ENCODE measurements around the gene BRCA2. TPM values are rescaled to one million over a fixed set of nuclear protein-coding genes. Genes with fewer than 3 reads are reported as not detected.

The BRCA2 gene
- total RNA-seq, 4 donors from 2014 or later, result 0.56 to 6.3 (median 0.82) TPM

GRCh38 chr13:32445461-32445860 is 130.2 kb downstream of the BRCA2 start:
- H3K27ac ChIP-seq, result no peak overlapping the region
- no peaks in the 10 kb centered on the region for H3K9me3 ChIP-seq
- TF ChIP-seq, protein P1, sequence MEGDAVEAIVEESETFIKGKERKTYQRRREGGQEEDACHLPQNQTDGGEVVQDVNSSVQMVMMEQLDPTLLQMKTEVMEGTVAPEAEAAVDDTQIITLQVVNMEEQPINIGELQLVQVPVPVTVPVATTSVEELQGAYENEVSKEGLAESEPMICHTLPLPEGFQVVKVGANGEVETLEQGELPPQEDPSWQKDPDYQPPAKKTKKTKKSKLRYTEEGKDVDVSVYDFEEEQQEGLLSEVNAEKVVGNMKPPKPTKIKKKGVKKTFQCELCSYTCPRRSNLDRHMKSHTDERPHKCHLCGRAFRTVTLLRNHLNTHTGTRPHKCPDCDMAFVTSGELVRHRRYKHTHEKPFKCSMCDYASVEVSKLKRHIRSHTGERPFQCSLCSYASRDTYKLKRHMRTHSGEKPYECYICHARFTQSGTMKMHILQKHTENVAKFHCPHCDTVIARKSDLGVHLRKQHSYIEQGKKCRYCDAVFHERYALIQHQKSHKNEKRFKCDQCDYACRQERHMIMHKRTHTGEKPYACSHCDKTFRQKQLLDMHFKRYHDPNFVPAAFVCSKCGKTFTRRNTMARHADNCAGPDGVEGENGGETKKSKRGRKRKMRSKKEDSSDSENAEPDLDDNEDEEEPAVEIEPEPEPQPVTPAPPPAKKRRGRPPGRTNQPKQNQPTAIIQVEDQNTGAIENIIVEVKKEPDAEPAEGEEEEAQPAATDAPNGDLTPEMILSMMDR (IDR thresholded peaks at IDR 0.05), result no peak
- TF ChIP-seq POLR2A (IDR thresholded peaks at IDR 0.05), result no peak
- H3K36me3 ChIP-seq, result no peaks in the 10 kb centered on the region
- H3K27me3 ChIP-seq, result no peaks in the 10 kb centered on the region
- intact Hi-C loops (cut with DNase I), result no loop called here
- H3K4me1 ChIP-seq, result peaks cover 0 to 14% of the 10 kb centered on the region in 2 donors
- no peak overlapping the region for H3K4me3 ChIP-seq (replicated peaks in 1 of 3)
- DNase-seq, result no peak
- 95 to 100% methylated on average over 2 of the region's 2 CpGs for WGBS, 2 donors

DNA sequence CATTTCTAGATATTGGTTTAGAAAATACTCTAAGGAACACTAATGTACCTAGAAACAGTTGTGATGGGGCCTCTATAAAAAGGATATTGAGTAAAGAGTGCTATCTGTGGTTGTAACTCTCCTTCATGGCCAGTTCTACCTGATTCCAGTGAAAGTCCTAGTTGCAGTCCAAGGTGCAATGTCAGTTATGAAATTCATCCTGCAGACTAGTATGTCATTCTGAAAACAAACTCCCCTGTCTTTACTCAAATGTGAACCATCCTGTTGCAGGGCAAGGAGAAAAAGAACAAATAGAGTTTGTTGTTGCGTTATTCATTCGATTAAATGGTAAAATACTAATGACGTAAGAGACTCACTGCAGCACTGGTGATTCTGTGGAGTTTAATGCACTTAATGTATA is 130.9 kb downstream of the BRCA2 start:
- no peak overlapping the region for H3K27ac ChIP-seq
- intact Hi-C loops (cut with DNase I), result no loop called here
- no peak overlapping the region for H3K4me3 ChIP-seq (replicated peaks in 1 of 3)
- H3K4me1 ChIP-seq, result peaks cover 0 to 14% of the 10 kb centered on the region in 2 donors
- H3K27me3 ChIP-seq, result no peaks in the 10 kb centered on the region
- no peak for DNase-seq
- H3K9me3 ChIP-seq, result no peaks in the 10 kb centered on the region
- TF ChIP-seq, protein P1 (IDR thresholded peaks at IDR 0.05), result no peak
- TF ChIP-seq POLR2A (IDR thresholded peaks at IDR 0.05), result no peak
- no peaks in the 10 kb centered on the region for H3K36me3 ChIP-seq
- 95 to 98% methylated on average over 3 of the region's 3 CpGs for WGBS, 2 donors

DNA sequence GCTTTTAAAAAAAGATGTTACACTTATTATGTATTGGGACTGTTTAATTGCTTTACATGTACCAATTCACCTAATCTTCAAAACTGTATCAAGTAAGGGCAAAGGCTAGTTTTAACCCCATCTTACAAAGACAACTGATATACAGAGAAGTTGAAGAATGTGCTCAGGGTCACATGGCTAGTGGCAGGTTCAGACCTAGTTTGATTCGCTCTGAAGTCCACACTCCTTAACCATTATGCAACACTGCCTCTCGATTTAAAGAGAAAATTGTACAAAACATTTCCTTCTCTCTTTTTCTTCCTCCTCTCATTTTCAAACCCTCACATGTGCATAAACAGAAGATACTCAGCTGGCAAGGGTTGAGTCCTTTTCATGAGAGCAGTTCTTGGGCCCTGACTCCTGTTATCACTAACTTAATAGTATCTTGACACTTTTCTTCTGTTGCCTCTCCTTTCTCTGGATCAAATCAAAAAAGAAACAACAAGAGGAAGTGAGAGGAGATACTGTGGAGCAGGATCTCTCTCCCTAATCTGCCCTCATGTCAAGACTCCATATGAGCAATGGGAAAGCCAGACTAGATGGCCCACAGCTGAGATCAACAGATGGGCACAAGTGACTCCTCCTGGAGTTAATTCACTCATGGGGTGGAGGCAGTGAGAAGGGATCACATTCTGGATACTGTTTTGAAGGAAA is 131.6 kb downstream of the BRCA2 start:
- H3K4me1 ChIP-seq, result peaks cover 0 to 14% of the 10 kb centered on the region in 2 donors
- no peaks in the 10 kb centered on the region for H3K9me3 ChIP-seq
- DNase-seq, result no peak
- no peak overlapping the region for H3K27ac ChIP-seq
- no peaks in the 10 kb centered on the region for H3K27me3 ChIP-seq
- 69 to 77% methylated on average over 2 of the region's 2 CpGs for WGBS, 2 donors
- TF ChIP-seq, protein P1 (IDR thresholded peaks at IDR 0.05), result no peak
- no peak for TF ChIP-seq POLR2A (IDR thresholded peaks at IDR 0.05)
- intact Hi-C loops (cut with DNase I), result no loop called here
- no peak overlapping the region for H3K4me3 ChIP-seq (replicated peaks in 1 of 3)
- no peaks in the 10 kb centered on the region for H3K36me3 ChIP-seq

DNA sequence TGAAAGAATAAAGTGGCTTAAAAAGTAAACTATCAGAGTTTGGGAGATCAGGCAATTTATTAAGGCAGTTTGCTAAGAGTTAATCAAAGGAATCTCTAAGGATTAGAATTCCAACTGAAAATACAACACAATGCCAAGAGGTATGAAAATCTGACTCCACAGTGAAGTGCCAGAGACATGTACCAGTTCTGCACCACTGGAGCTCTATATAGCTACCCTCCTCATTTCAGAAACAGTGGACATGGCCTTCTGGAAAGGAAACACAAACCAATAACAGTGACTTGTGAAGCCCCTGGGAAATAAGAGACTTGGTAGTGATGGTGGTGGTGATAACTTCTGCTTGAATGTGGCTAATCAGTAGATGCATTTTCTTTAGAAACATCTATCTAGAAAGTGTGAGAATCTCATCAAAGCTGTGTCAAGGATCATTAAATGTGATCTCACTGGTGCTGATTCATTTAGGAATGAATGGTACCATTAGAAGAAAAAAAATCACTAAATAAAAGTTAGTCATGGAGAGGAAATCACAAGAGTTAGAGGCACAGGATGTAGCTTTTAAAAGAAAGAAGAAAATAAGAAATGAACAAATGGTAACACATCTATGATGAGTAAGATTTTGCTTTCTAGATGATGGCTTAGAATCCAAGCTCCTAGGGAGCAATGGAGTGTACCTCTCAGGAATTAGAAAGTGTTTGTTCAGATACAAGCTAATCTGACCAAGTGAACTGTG is 132.8 kb downstream of the BRCA2 start:
- H3K4me1 ChIP-seq, result peaks cover 0 to 14% of the 10 kb centered on the region in 2 donors
- H3K36me3 ChIP-seq, result no peaks in the 10 kb centered on the region
- no peaks in the 10 kb centered on the region for H3K9me3 ChIP-seq
- TF ChIP-seq, protein P1 (IDR thresholded peaks at IDR 0.05), result no peak
- TF ChIP-seq POLR2A (IDR thresholded peaks at IDR 0.05), result no peak
- no peak overlapping the region for H3K27ac ChIP-seq
- no peak for DNase-seq
- no peaks in the 10 kb centered on the region for H3K27me3 ChIP-seq
- no peak overlapping the region for H3K4me3 ChIP-seq (replicated peaks in 1 of 3)
- intact Hi-C loops (cut with DNase I), result no loop called here

DNA sequence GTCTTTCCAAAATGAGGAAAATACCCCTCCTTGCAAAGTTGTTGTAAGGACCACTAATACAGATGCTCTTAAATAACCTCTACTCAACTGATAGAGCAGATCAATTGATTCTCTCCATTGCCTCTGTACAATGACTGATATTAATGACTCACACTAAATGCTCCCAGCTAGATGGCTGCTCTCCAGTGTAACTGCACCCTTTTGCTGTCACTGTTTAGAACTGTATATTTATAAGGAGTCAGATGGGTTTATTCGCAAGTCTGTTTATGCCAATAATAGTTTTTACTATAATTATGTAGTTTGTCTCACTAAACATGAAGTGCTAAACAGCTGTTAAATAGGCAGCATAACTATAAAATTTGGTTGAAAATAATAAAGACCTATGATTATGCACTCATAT is 133.7 kb downstream of the BRCA2 start:
- no peak for TF ChIP-seq POLR2A (IDR thresholded peaks at IDR 0.05)
- TF ChIP-seq, protein P1 (IDR thresholded peaks at IDR 0.05), result no peak

More for the DNA sequence above, 133.7 kb downstream of the BRCA2 start:
- 98 to 100% methylated on average over 1 of the region's 1 CpG for WGBS, 2 donors
- peaks cover 0 to 14% of the 10 kb centered on the region in 2 donors for H3K4me1 ChIP-seq
- no peaks in the 10 kb centered on the region for H3K27me3 ChIP-seq
- DNase-seq, result no peak
- no peaks in the 10 kb centered on the region for H3K9me3 ChIP-seq
- H3K36me3 ChIP-seq, result no peaks in the 10 kb centered on the region
- H3K4me3 ChIP-seq (replicated peaks in 1 of 3), result no peak overlapping the region
- intact Hi-C loops (cut with DNase I), result no loop called here
- no peak overlapping the region for H3K27ac ChIP-seq

All from thyroid gland (tissue), 4 donors.